ENCODE results near the gene NRCAM. TPM values are rescaled to one million over a fixed set of nuclear protein-coding genes. Genes with fewer than 3 reads are reported as not detected.

The NRCAM gene
- total RNA-seq, 1 donor from 2014 or later: 9.3 TPM

DNA sequence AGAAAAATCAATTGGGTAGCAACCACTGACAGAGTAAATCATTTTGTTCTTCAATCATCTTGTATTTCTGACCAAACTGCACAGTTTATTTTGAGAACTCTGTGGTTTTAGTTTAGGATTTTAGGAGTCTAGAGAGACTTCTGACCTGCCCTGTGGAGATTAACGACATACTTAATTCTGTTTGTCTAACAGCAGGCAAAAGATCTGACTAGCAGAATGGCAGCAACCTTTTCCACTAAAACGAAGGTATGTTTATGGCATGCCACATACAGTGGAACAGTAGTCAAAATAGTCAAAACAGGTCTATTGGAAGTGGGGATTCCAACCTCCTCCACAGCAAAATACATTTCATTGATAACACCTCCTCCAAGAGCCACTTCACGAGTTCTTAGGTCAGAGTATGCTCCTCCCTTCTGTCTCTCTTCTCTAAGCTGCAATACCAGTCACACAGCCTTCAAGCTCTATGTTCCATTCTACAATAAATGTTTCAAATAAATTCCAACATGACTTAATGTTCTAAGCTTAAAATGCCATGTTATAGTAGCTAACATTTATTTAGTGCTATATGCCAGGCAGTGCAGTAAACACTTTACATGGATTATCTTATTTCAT is 34.4 kb downstream of the NRCAM start:
- FAIRE-seq: no peak
- Histone ChIP-seq H3K79me2 (ENCODE audit: insufficient read depth, low read length) (peaks cover 23% of the 10 kb centered on the region), H2AFZ (ENCODE audit: low read depth, low read length) (no peak overlapping the region), H3K4me1 (ENCODE audit: insufficient read depth, low read length) (no peaks in the 10 kb centered on the region), H3K4me2 (ENCODE audit: low read length) (no peak overlapping the region), H3K4me3 (ENCODE audit: insufficient read depth, low read depth, low read length) (no peak overlapping the region), H3K9me3 (ENCODE audit: insufficient read depth, low read depth, low read length) (no peaks in the 10 kb centered on the region), H3K9ac (ENCODE audit: low read length) (no peak overlapping the region), H3K27me3 (ENCODE audit: insufficient read depth, low read length) (no peaks in the 10 kb centered on the region), H3K27ac (ENCODE audit: low read depth, low read length) (no peak overlapping the region), H3K36me3 (ENCODE audit: insufficient read depth, low read length) (no peaks in the 10 kb centered on the region), H4K20me1 (ENCODE audit: insufficient read depth, low read length) (no peaks in the 10 kb centered on the region)
- Mint-ChIP-seq H3K36me3 (ENCODE audit: low read depth, unreplicated experiment) (no peaks in the 10 kb centered on the region), H3K4me3 (ENCODE audit: unreplicated experiment) (no peak overlapping the region), H3K27ac (ENCODE audit: unreplicated experiment) (no peak overlapping the region), H3K9me3 (ENCODE audit: unreplicated experiment) (no peaks in the 10 kb centered on the region), H3K4me1 (ENCODE audit: low read depth, unreplicated experiment) (peaks cover 29% of the 10 kb centered on the region), H3K27me3 (ENCODE audit: low read depth, unreplicated experiment) (no peaks in the 10 kb centered on the region)
- no peak for DNase-seq (ENCODE audit: low read depth)
- no peak for TF ChIP-seq EZH2 (IDR thresholded peaks at IDR 0.05; ENCODE audit: insufficient read depth, low read length)
- TF ChIP-seq, protein P1, sequence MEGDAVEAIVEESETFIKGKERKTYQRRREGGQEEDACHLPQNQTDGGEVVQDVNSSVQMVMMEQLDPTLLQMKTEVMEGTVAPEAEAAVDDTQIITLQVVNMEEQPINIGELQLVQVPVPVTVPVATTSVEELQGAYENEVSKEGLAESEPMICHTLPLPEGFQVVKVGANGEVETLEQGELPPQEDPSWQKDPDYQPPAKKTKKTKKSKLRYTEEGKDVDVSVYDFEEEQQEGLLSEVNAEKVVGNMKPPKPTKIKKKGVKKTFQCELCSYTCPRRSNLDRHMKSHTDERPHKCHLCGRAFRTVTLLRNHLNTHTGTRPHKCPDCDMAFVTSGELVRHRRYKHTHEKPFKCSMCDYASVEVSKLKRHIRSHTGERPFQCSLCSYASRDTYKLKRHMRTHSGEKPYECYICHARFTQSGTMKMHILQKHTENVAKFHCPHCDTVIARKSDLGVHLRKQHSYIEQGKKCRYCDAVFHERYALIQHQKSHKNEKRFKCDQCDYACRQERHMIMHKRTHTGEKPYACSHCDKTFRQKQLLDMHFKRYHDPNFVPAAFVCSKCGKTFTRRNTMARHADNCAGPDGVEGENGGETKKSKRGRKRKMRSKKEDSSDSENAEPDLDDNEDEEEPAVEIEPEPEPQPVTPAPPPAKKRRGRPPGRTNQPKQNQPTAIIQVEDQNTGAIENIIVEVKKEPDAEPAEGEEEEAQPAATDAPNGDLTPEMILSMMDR (IDR thresholded peaks at IDR 0.05; ENCODE audit: insufficient read depth, low read depth, low read length): no peak

- Histone ChIP-seq H3K36me3 (ENCODE audit: insufficient read depth, low read length) (no peaks in the 10 kb centered on the region), H3K9me3 (ENCODE audit: insufficient read depth, low read depth, low read length) (no peaks in the 10 kb centered on the region), H3K4me2 (ENCODE audit: low read length) (peak overlapping the region; percentile 43), H3K9ac (ENCODE audit: low read length) (no peak overlapping the region), H3K4me1 (ENCODE audit: insufficient read depth, low read length) (peaks cover 5% of the 10 kb centered on the region), H3K27ac (ENCODE audit: low read depth, low read length) (peak overlapping the region; percentile 12), H3K79me2 (ENCODE audit: insufficient read depth, low read length) (peaks cover 10% of the 10 kb centered on the region), H4K20me1 (ENCODE audit: insufficient read depth, low read length) (no peaks in the 10 kb centered on the region), H3K4me3 (ENCODE audit: insufficient read depth, low read depth, low read length) (no peak overlapping the region), H3K27me3 (ENCODE audit: insufficient read depth, low read length) (no peaks in the 10 kb centered on the region), H2AFZ (ENCODE audit: low read depth, low read length) (peak overlapping the region; percentile 6)
- Mint-ChIP-seq H3K27me3 (ENCODE audit: low read depth, unreplicated experiment) (no peaks in the 10 kb centered on the region), H3K4me1 (ENCODE audit: low read depth, unreplicated experiment) (peaks cover 29% of the 10 kb centered on the region), H3K36me3 (ENCODE audit: low read depth, unreplicated experiment) (no peaks in the 10 kb centered on the region), H3K9me3 (ENCODE audit: unreplicated experiment) (no peaks in the 10 kb centered on the region), H3K27ac (ENCODE audit: unreplicated experiment) (peak overlapping the region; percentile 80), H3K4me3 (ENCODE audit: unreplicated experiment) (no peak overlapping the region)
- no peak for TF ChIP-seq EZH2 (IDR thresholded peaks at IDR 0.05; ENCODE audit: insufficient read depth, low read length)
- TF ChIP-seq, protein P1 (IDR thresholded peaks at IDR 0.05; ENCODE audit: insufficient read depth, low read depth, low read length): no peak
- peak; percentile 77 for DNase-seq (ENCODE audit: low read depth)
- FAIRE-seq: no peak
These were observed 36.0 kb downstream of the NRCAM start for GRCh38 chr7:108419961-108420908.
